K562 (cell line): ENCODE data around the gene DNAH5. TPM values are rescaled to one million over a fixed set of nuclear protein-coding genes. Genes with fewer than 3 reads are reported as not detected.
"Not testable (repeated sequence)": the region's sequence is repeated elsewhere in the genome, so short reads cannot be mapped to it uniquely, and the experiment has no call there.

ENCODE experiments used
- ATAC-seq: fragments of 200-7000 bp; cut with Tn5 transposase; 3 replicates; pipeline ENCODE4 v1.9.1; 2020; ENCODE audit warnings: moderate library complexity
- BruUV-seq: library from RNA; stranded (reverse); fragments of 400-500 nt; replicated peaks from 2 replicates; lab custom pipeline; 2021; lab: Mats Ljungman, UMichigan
- CTCF ChIA-PET: fragments of 300-600 bp; formaldehyde crosslinking; extraction: SDS; loops from one replicate; lab custom pipeline; 2021; ENCODE audit warnings: low intra/inter-chr PET ratio; lab: Yijun Ruan, JAX
- POLR2A ChIA-PET: fragments of 300-600, 350-650 bp; sonication (Branson Sonifier 250); formaldehyde crosslinking; extraction: SDS; loops from one replicate; lab custom pipeline; 2021; ENCODE audit warnings: antibody characterized with exemption, inconsistent platforms; lab: Yijun Ruan, JAX
- DNase-seq, 4 experiments: peaks; one replicate each; pipeline versions ENCODE4 v3.0.0 to v3.0.0-alpha.2; 2011 to 2018; ENCODE audit warnings: low spot score in 3 of 4, mixed read lengths in 3 of 4; ENCODE audit errors: extremely low read depth in 1 of 4
- FAIRE-seq: peaks from 2 replicates; lab custom pipeline; 2011; peaks lifted over from hg19 to GRCh38; lab: Jason Lieb, UNC
- H2AFZ ChIP-seq: 2 replicates; pipeline ENCODE4 v1.6.0; 2011; ENCODE audit warnings: low read depth, low read length, control low read depth, inconsistent platforms
- H3K27ac ChIP-seq: fragments of 200-600 bp; 3 replicates; pipeline ENCODE4 v1.8.0; 2011; ENCODE audit warnings: low read depth, mild to moderate bottlenecking, control low read depth, inconsistent platforms, low read length, moderate library complexity, mixed read lengths; ENCODE audit errors: extremely low read depth
- H3K27me3 ChIP-seq, 2 experiments: fragments of 300-600 bp in 1 of 2; 2 replicates in 1 of 2; 3 replicates in 1 of 2; pipeline versions ENCODE4 v1.6.0 to v1.8.0; 2011; ENCODE audit warnings: inconsistent platforms in 2 of 2, low read length in 2 of 2, mild to moderate bottlenecking in 1 of 2, mixed read lengths in 1 of 2, moderate library complexity in 1 of 2; ENCODE audit not compliant: control insufficient read depth in 2 of 2, insufficient read depth in 2 of 2
- H3K36me3 ChIP-seq: fragments of 300-600 bp; 3 replicates; pipeline ENCODE4 v1.8.0; 2011; ENCODE audit warnings: mild to moderate bottlenecking, low read length, inconsistent platforms; ENCODE audit not compliant: control insufficient read depth, insufficient read depth
- H3K4me1 ChIP-seq, 2 experiments: fragments of 200-600 bp in 1 of 2; replicated peaks in 1 of 2; 2 replicates in 1 of 2; 3 replicates in 1 of 2; pipeline versions ENCODE4 v1.5.1 to v1.8.0; 2011; ENCODE audit warnings: inconsistent platforms in 2 of 2, low read length in 2 of 2, mild to moderate bottlenecking in 1 of 2, mixed read lengths in 1 of 2, moderate library complexity in 1 of 2; ENCODE audit not compliant: control insufficient read depth in 2 of 2, insufficient read depth in 2 of 2
- H3K4me2 ChIP-seq: 2 replicates; pipeline ENCODE4 v1.6.1; 2011; ENCODE audit warnings: low read length, control low read depth, inconsistent platforms, mixed read lengths; ENCODE audit not compliant: insufficient read depth
- H3K4me3 ChIP-seq: fragments of 200-600 bp; sonication (generic), shearing (Covaris generic); 2 replicates; pipeline ENCODE4 v1.5.1; 2016; ENCODE audit warnings: control low read depth, inconsistent platforms
- H3K79me2 ChIP-seq: fragments of 200-600 bp; 3 replicates; pipeline ENCODE4 v1.8.0; 2011; ENCODE audit warnings: low read length, inconsistent platforms; ENCODE audit not compliant: control insufficient read depth, insufficient read depth
- H3K9ac ChIP-seq, 2 experiments: 2 replicates each; pipeline versions ENCODE4 v1.6.0 to v1.6.1; 2011; ENCODE audit warnings: low read depth in 2 of 2, low read length in 2 of 2, control low read depth in 1 of 2, inconsistent platforms in 1 of 2, mild to moderate bottlenecking in 1 of 2, mixed read lengths in 1 of 2; ENCODE audit not compliant: insufficient read depth in 1 of 2
- H3K9me1 ChIP-seq: one replicate; pipeline ENCODE4 v1.6.0; 2011; ENCODE audit warnings: inconsistent platforms, mild to moderate bottlenecking, low read length, moderate library complexity; ENCODE audit not compliant: control insufficient read depth, insufficient read depth
- H3K9me3 ChIP-seq: replicated peaks from 2 replicates; pipeline ENCODE4 v1.5.1; 2011; ENCODE audit warnings: low read depth, low read length, inconsistent platforms; ENCODE audit not compliant: control insufficient read depth, insufficient read depth
- H4K20me1 ChIP-seq: replicated peaks from 2 replicates; pipeline ENCODE4 v1.6.1; 2011; ENCODE audit warnings: low read length, inconsistent platforms, mixed read lengths; ENCODE audit not compliant: control insufficient read depth, insufficient read depth
- ARID2 ChIP-seq: fragments of 450-650 bp; IDR thresholded peaks from 2 replicates; pipeline ENCODE4 v1.6.1; 2017; ENCODE audit warnings: antibody characterized with exemption, mild to moderate bottlenecking
- ARNT ChIP-seq, 2 experiments: fragments of 450-650 bp; IDR thresholded peaks; 2 replicates each; pipeline ENCODE4 v1.6.1; 2016; ENCODE audit warnings: mild to moderate bottlenecking in 1 of 2
- BACH1 ChIP-seq: fragments of 200-800 bp; sonication (Bioruptor generic); IDR thresholded peaks from 2 replicates; pipeline ENCODE4 v1.6.1; 2016; ENCODE audit warnings: missing genetic modification characterization, missing compliant biosample characterization
- CBFA2T2 ChIP-seq: fragments of 450-650 bp; conservative IDR thresholded peaks from 2 replicates; pipeline ENCODE4 v1.6.1; 2017; ENCODE audit warnings: mild to moderate bottlenecking
- CC2D1A ChIP-seq: fragments of 450-650 bp; IDR thresholded peaks from 2 replicates; pipeline ENCODE4 v1.6.1; 2017; ENCODE audit warnings: mild to moderate bottlenecking
- TCF7 ChIP-seq: sonication (generic); IDR thresholded peaks from 2 replicates; pipeline ENCODE4 v1.6.1; 2016; ENCODE audit warnings: antibody characterized with exemption, borderline replicate concordance
- TCF7L2 ChIP-seq: fragments of 150-350 bp; IDR thresholded peaks from 2 replicates; pipeline ENCODE4 v1.6.1; 2016; ENCODE audit warnings: low read depth, mild to moderate bottlenecking, low read length, moderate library complexity
- XRCC3 ChIP-seq: fragments of 450-650 bp; IDR thresholded peaks from 2 replicates; pipeline ENCODE4 v1.6.1; 2017; ENCODE audit warnings: mild to moderate bottlenecking, moderate library complexity
- ZNF121 ChIP-seq: sonication (generic); formaldehyde crosslinking; conservative IDR thresholded peaks from 2 replicates; pipeline ENCODE4 v1.8.0; 2022; ENCODE audit warnings: missing genetic modification reagents
- ZNF174 ChIP-seq: fragments of 250-450 bp; sonication (Bioruptor Pico); IDR thresholded peaks from 2 replicates; pipeline ENCODE4 v1.4.0; 2020; ENCODE audit warnings: mild to moderate bottlenecking
- WGBS: fragments of 100-300 bp; shearing (Covaris generic); methylation state at CpG from one replicate; pipeline ENCODE4 v1.1.6; 2016; ENCODE audit warnings: low coverage, mixed read lengths; ENCODE audit not compliant: insufficient coverage; ENCODE audit errors: missing lambda C conversion rate; 5-methylcytosine and 5-hydroxymethylcytosine counted together
- in situ Hi-C: fragments of 300-500 bp; cut with MboI; formaldehyde crosslinking; loops from 4 replicates; pipeline ENCODE4 v1.15.0; 2018; ENCODE audit warnings: inconsistent platforms, mixed read lengths
- intact Hi-C: fragments of 100-400 bp; cut with micrococcal nuclease; formaldehyde crosslinking; loops from 2 replicates; pipeline ENCODE4 v1.14.2; 2022
- polyA plus RNA-seq, 8 experiments: library from polyadenylated mRNA; depleted of rRNA in 4 of 8; stranded (reverse) in 5 of 8; unstranded in 3 of 8; fragments of >200 nt; fragmentation: Nextera tagmentation in 2 of 8; fragmentation: Illumina TruSeq in 1 of 8; extraction: Ambion mirVana in 2 of 8; extraction: Trizol in 1 of 8; gene quantifications; 2 replicates each; pipeline versions ENCODE4 v1.2.1 to v1.2.3, GENCODE V29; 2011 to 2014; ENCODE audit warnings: inconsistent platforms in 1 of 8, missing spikeins in 1 of 8
- total RNA-seq, 7 experiments: library from RNA; depleted of rRNA in 6 of 7; stranded (reverse); fragments of >200 nt in 6 of 7; fragmentation: Illumina TruSeq in 2 of 7; extraction: Trizol in 2 of 7; gene quantifications; 2 replicates each; pipeline versions ENCODE4 v1.2.1 to v1.2.3, GENCODE V29; 2011 to 2021; ENCODE audit warnings: low replicate concordance in 1 of 7
- TF ChIP-seq, protein P1 (sequence below): fragments of 450-650 bp; IDR thresholded peaks from 2 replicates; pipeline ENCODE4 v1.6.1; 2016
- TF ChIP-seq, protein P2 (sequence below): sonication (generic); formaldehyde crosslinking; IDR thresholded peaks from 2 replicates; pipeline ENCODE4 v1.8.1; 2023; ENCODE audit warnings: mild to moderate bottlenecking, missing genetic modification reagents, moderate library complexity

DNAH5 gene
- total and polyA plus RNA-seq, 9 of the 15 experiments (the other 6 are each of a cell fraction or from before 2014, with no cell fraction given): 0.03 TPM; not detected in 8

DNA sequence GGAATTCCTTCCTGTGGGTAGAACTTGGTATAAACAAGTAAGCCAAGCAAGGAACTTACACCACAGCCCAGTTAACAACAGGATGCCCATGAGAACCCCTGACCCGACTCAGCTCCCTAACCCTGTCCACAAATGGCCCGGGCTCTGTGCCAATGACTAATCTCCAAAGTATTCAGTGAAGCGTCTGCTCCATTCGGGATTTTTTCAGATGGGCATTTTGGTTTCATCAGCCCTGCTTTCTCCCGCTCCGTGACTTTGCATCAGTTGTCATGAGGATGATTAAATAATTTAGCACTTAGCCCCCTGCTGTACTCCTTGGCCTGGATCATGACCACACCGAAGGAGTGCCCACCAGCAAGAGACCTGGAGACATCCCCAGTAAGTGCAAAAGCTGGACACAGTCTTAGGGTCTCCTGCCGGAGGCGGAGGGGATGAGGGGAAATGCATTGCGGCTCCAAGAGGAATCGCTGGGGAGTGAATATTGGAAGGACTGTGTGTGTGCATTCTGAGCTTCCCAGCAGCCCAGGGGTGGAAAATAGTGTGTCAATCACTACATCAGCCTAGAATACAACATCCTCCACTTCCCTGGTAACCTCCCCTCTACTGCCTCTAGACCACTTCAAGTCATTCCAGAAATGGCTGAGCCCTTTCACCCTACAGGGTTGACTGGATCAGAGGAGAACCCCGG, 41.4 kb upstream of the DNAH5 start:
- Histone ChIP-seq H3K36me3 (no peaks in the 10 kb centered on the region), H3K9ac (no peak overlapping the region), H2AFZ (no peak overlapping the region), H3K4me1 (no peaks in the 10 kb centered on the region), H3K27ac (no peak overlapping the region), H3K9me1 (no peaks in the 10 kb centered on the region), H3K4me3 (no peak overlapping the region), H3K9me3 (no peaks in the 10 kb centered on the region), H3K79me2 (no peaks in the 10 kb centered on the region), H3K4me2 (no peak overlapping the region), H4K20me1 (no peaks in the 10 kb centered on the region), H3K27me3 (no peaks in the 10 kb centered on the region; a peak in 1 of 5 replicates)
- CTCF ChIA-PET: no interaction called here
- FAIRE-seq: no peak
- WGBS: 0% methylated on average over 12 of the region's 12 CpGs
- BruUV-seq: no TSS peak
- no peak for DNase-seq
- ATAC-seq: no peak
- POLR2A ChIA-PET: interaction anchor here (0.6 kb wide), 1 partner anchor 135 kb away, joined by 3 read pairs; no protein-coding TSS in a partner anchor
- in situ Hi-C loops (loop anchor here (10.0 to 25.0 kb wide), 3 partner anchors 369 to 1026 kb away; no protein-coding TSS in a partner anchor), intact Hi-C loops (loop anchor here (5.0 to 10.0 kb wide), 2 partner anchors 119 to 1026 kb away; no protein-coding TSS in a partner anchor)
- TF ChIP-seq ARID2 (no peak), ARNT (IDR thresholded peaks at IDR 0.05) (no peak), ZNF174 (CRISPR knock-in tag) (no peak), BACH1 (no peak), TCF7L2 (no peak), XRCC3 (no peak), ZNF121 (CRISPR knock-in tag) (no peak), TCF7 (no peak), CBFA2T2 (no peak), CC2D1A (no peak)
- TF ChIP-seq, protein P1, sequence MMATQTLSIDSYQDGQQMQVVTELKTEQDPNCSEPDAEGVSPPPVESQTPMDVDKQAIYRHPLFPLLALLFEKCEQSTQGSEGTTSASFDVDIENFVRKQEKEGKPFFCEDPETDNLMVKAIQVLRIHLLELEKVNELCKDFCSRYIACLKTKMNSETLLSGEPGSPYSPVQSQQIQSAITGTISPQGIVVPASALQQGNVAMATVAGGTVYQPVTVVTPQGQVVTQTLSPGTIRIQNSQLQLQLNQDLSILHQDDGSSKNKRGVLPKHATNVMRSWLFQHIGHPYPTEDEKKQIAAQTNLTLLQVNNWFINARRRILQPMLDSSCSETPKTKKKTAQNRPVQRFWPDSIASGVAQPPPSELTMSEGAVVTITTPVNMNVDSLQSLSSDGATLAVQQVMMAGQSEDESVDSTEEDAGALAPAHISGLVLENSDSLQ: no peak
- TF ChIP-seq, protein P2, sequence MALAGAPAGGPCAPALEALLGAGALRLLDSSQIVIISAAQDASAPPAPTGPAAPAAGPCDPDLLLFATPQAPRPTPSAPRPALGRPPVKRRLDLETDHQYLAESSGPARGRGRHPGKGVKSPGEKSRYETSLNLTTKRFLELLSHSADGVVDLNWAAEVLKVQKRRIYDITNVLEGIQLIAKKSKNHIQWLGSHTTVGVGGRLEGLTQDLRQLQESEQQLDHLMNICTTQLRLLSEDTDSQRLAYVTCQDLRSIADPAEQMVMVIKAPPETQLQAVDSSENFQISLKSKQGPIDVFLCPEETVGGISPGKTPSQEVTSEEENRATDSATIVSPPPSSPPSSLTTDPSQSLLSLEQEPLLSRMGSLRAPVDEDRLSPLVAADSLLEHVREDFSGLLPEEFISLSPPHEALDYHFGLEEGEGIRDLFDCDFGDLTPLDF: no peak

DNA sequence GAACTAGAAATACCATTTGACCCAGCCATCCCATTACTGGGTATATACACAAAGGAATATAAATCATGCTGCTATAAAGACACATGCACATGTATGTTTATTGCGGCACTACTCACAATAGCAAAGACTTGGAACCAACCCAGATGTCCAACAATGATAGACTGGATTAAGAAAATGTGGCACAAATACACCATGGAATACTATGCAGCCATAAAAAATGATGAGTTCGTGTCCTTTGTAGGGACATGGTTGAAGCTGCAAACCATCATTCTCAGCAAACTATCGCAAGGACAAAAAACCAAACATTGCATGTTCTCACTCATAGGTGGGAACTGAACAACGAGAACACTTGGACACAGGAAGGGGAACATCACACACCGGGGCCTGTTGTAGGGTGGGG, 40.4 kb upstream of the DNAH5 start:
- H3K4me1 ChIP-seq, H3K27ac ChIP-seq, H3K9me3 ChIP-seq, DNase-seq, H3K9ac ChIP-seq, H3K4me3 ChIP-seq, H3K79me2 ChIP-seq, BruUV-seq, H3K9me1 ChIP-seq, H3K27me3 ChIP-seq, H3K36me3 ChIP-seq, POLR2A ChIA-PET, ATAC-seq, FAIRE-seq, H4K20me1 ChIP-seq, CTCF ChIA-PET, H2AFZ ChIP-seq, H3K4me2 ChIP-seq: not testable (repeated sequence)
- WGBS: 0% methylated on average over 5 of the region's 5 CpGs
- in situ Hi-C loops (loop anchor here (10.0 to 25.0 kb wide), 3 partner anchors 370 to 1027 kb away; no protein-coding TSS in a partner anchor), intact Hi-C loops (loop anchor here (5.0 to 10.0 kb wide), 2 partner anchors 120 to 1027 kb away; no protein-coding TSS in a partner anchor)
